ENCODE data around the gene TTC34.
"Not testable (repeated sequence)": the region's sequence is repeated elsewhere in the genome, so short reads cannot be mapped to it uniquely, and the experiment has no call there.

GRCh38 chr1:2654443-2654948, 147.0 kb downstream of the TTC34 start:
- TF ChIP-seq BHLHE40 (IDR thresholded peaks at IDR 0.05; ENCODE audit: borderline replicate concordance); NFRKB (IDR thresholded peaks at IDR 0.05); FOXK2 (IDR thresholded peaks at IDR 0.05); SUZ12 (IDR thresholded peaks at IDR 0.05); FOXM1 (IDR thresholded peaks at IDR 0.05; ENCODE audit: borderline replicate concordance); SP1 (IDR thresholded peaks at IDR 0.05); FOXA1 (IDR thresholded peaks at IDR 0.05); HDGF (IDR thresholded peaks at IDR 0.05; ENCODE audit: borderline replicate concordance); ARNT (IDR thresholded peaks at IDR 0.05); TARDBP (IDR thresholded peaks at IDR 0.05); ZNF384 (IDR thresholded peaks at IDR 0.05); CTBP1 (IDR thresholded peaks at IDR 0.05; ENCODE audit: borderline replicate concordance); ELF4 (IDR thresholded peaks at IDR 0.05): not testable (repeated sequence)
- TF ChIP-seq, protein P1, sequence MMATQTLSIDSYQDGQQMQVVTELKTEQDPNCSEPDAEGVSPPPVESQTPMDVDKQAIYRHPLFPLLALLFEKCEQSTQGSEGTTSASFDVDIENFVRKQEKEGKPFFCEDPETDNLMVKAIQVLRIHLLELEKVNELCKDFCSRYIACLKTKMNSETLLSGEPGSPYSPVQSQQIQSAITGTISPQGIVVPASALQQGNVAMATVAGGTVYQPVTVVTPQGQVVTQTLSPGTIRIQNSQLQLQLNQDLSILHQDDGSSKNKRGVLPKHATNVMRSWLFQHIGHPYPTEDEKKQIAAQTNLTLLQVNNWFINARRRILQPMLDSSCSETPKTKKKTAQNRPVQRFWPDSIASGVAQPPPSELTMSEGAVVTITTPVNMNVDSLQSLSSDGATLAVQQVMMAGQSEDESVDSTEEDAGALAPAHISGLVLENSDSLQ (IDR thresholded peaks at IDR 0.05), result not testable (repeated sequence)

Measured in HEK293T (cell line).